ENCODE measurements around the gene CDH23.

GRCh38 chr10:71816936-71817618 is 420.4 kb downstream of the CDH23 start:
- TF ChIP-seq, protein P1, sequence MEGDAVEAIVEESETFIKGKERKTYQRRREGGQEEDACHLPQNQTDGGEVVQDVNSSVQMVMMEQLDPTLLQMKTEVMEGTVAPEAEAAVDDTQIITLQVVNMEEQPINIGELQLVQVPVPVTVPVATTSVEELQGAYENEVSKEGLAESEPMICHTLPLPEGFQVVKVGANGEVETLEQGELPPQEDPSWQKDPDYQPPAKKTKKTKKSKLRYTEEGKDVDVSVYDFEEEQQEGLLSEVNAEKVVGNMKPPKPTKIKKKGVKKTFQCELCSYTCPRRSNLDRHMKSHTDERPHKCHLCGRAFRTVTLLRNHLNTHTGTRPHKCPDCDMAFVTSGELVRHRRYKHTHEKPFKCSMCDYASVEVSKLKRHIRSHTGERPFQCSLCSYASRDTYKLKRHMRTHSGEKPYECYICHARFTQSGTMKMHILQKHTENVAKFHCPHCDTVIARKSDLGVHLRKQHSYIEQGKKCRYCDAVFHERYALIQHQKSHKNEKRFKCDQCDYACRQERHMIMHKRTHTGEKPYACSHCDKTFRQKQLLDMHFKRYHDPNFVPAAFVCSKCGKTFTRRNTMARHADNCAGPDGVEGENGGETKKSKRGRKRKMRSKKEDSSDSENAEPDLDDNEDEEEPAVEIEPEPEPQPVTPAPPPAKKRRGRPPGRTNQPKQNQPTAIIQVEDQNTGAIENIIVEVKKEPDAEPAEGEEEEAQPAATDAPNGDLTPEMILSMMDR (optimal IDR thresholded peaks at IDR 0.05 in 1 of 3, IDR thresholded peaks at IDR 0.05 in 1 of 3, conservative IDR thresholded peaks at IDR 0.05 in 1 of 3; ENCODE audit: extremely low read depth in 1 of 3, insufficient read depth in 2 of 3, low read length in 3 of 3), result no peak
- TF ChIP-seq EZH2 (IDR thresholded peaks at IDR 0.05; ENCODE audit: low read length), result no peak
